ENCODE data around the gene CA10. TPM values are rescaled to one million over a fixed set of nuclear protein-coding genes. Genes with fewer than 3 reads are reported as not detected.

Gene CA10
- total and polyA plus RNA-seq, 2 of the 4 experiments (the other 2 are of a cell fraction), result not detected

- Histone ChIP-seq H3K23ac (ENCODE audit: low read depth, low read length) (no peak overlapping the region), H2BK20ac (ENCODE audit: low read depth, low read length) (no peak overlapping the region), H4K5ac (ENCODE audit: low read depth, low read length) (no peak overlapping the region), H3K4me3 (ENCODE audit: insufficient read depth, low read depth, low read length) (no peak overlapping the region), H4K20me1 (ENCODE audit: insufficient read depth, low read length) (no peaks in the 10 kb centered on the region), H4K8ac (ENCODE audit: low read depth in 2 of 2, low read length in 2 of 2) (no peak overlapping the region), H3K9me1 (ENCODE audit: insufficient read depth, low read length) (no peaks in the 10 kb centered on the region), H3K36me3 (ENCODE audit: control insufficient read depth, insufficient read depth, low read length) (no peaks in the 10 kb centered on the region), H3K14ac (replicated peaks; ENCODE audit: low read depth, low read length) (no peak overlapping the region), H4K91ac (ENCODE audit: insufficient read depth, low read depth, low read length) (no peak overlapping the region), H3K27me3 (ENCODE audit: control insufficient read depth, insufficient read depth, low read length) (no peaks in the 10 kb centered on the region), H3K9ac (ENCODE audit: low read depth, low read length) (no peak overlapping the region), H3K18ac (ENCODE audit: low read depth, low read length) (no peak overlapping the region), H3K27ac (ENCODE audit: insufficient read depth, low read length) (no peak overlapping the region), H2BK5ac (ENCODE audit: low read depth, low read length, poor library complexity, severe bottlenecking) (no peak overlapping the region), H2BK15ac (ENCODE audit: low read depth, low read length) (no peak overlapping the region), H3K56ac (ENCODE audit: extremely low read depth, insufficient read depth, low read length) (no peak overlapping the region), H2BK120ac (ENCODE audit: low read depth, low read length) (no peak overlapping the region), H2AK5ac (ENCODE audit: low read depth, low read length) (no peak overlapping the region), H3K4ac (ENCODE audit: low read depth, low read length) (no peak overlapping the region), H3K9me3 (ENCODE audit: control insufficient read depth, insufficient read depth, low read length) (peaks cover 24% of the 10 kb centered on the region), H3K79me1 (ENCODE audit: low read depth in 1 of 2, low read length in 2 of 2) (no peaks in the 10 kb centered on the region), H2AFZ (replicated peaks; ENCODE audit: low read length, poor library complexity) (no peak overlapping the region), H2AK9ac (replicated peaks; ENCODE audit: low read depth, low read length, poor library complexity) (no peak overlapping the region), H3K4me2 (ENCODE audit: low read depth, low read length) (no peak overlapping the region), H3K4me1 (ENCODE audit: control insufficient read depth, insufficient read depth, low read length) (no peaks in the 10 kb centered on the region)
- dilution Hi-C loops (cut with HindIII; ENCODE audit: low sequenced_read_pairs, unreplicated experiment) (no loop called here), in situ Hi-C loops (cut with MboI; ENCODE audit: low sequenced_read_pairs) (no loop called here), intact Hi-C loops (cut with micrococcal nuclease) (no loop called here)
- no peak for ATAC-seq (ENCODE audit: low read depth)
- TF ChIP-seq USF2 (IDR thresholded peaks at IDR 0.05; ENCODE audit: low read depth, low read length) (no peak), MAZ (IDR thresholded peaks at IDR 0.05; ENCODE audit: borderline replicate concordance, low read depth, low read length) (no peak), NFE2L2 (IDR thresholded peaks at IDR 0.05; ENCODE audit: low read depth, low read length) (no peak), ELK1 (IDR thresholded peaks at IDR 0.05; ENCODE audit: borderline replicate concordance, low read depth, low read length) (no peak), POLR2A (IDR thresholded peaks at IDR 0.05; ENCODE audit: low read depth, low read length) (no peak), SMC3 (IDR thresholded peaks at IDR 0.05; ENCODE audit: low read depth, low read length) (no peak), CEBPB (IDR thresholded peaks at IDR 0.05; ENCODE audit: low read depth, low read length) (no peak), RFX5 (IDR thresholded peaks at IDR 0.05; ENCODE audit: low read depth, low read length) (no peak), CTCF (conservative IDR thresholded peaks at IDR 0.05; ENCODE audit: low read depth, low read length) (no peak), CHD1 (IDR thresholded peaks at IDR 0.05; ENCODE audit: low read depth, low read length) (no peak), RAD21 (IDR thresholded peaks at IDR 0.05; ENCODE audit: low read length) (no peak), MXI1 (IDR thresholded peaks at IDR 0.05; ENCODE audit: borderline replicate concordance, low read depth, low read length) (no peak), RCOR1 (IDR thresholded peaks at IDR 0.05; ENCODE audit: insufficient replicate concordance, low read length) (no peak), FOS (IDR thresholded peaks at IDR 0.05; ENCODE audit: low read depth, low read length) (no peak), BHLHE40 (IDR thresholded peaks at IDR 0.05; ENCODE audit: low read depth, low read length) (no peak), MAFK (IDR thresholded peaks at IDR 0.05; ENCODE audit: low read depth, low read length) (no peak)
- ChIA-PET POLR2A (ENCODE audit: unreplicated experiment) (no interaction called here), CTCF (no interaction called here)
- no TSS peak for BruUV-seq (replicated peaks)
- DNase-seq, result no peak
Observed at GRCh38 chr17:51657224-51657623, 501.3 kb downstream of the CA10 start.
